Peyer's patch (tissue), 4 donors: Measurements from ENCODE around the gene FMN1. TPM values are rescaled to one million over a fixed set of nuclear protein-coding genes. Genes with fewer than 3 reads are reported as not detected.

Source experiments
- DNase-seq, 3 donors: peaks; one replicate each; pipeline ENCODE4 v3.0.0-alpha.2; 2017 to 2019
- H3K27ac ChIP-seq, 4 donors: fragments of 200-600 bp; sonication (generic); one replicate each; pipeline ENCODE4 v1.5.1; 2016 to 2019
- H3K27me3 ChIP-seq, 2 donors: fragments of 200-600 bp; sonication (generic); one replicate each; pipeline ENCODE4 v1.5.1; 2019
- H3K36me3 ChIP-seq, 3 donors: fragments of 200-600 bp; sonication (generic); one replicate each; pipeline ENCODE4 v1.5.1; 2016 to 2019
- H3K4me1 ChIP-seq, 4 donors: fragments of 200-600 bp; sonication (generic); one replicate each; pipeline ENCODE4 v1.5.1; 2016 to 2019
- H3K4me3 ChIP-seq, 4 donors: fragments of 200-600 bp; sonication (generic); 1 replicate in 3 of 4; 2 replicates in 1 of 4; pipeline ENCODE4 v1.5.1; 2016 to 2019; ENCODE audit warnings: mild to moderate bottlenecking in 1 of 4
- H3K9me3 ChIP-seq, 4 donors: fragments of 200-600 bp; sonication (generic); one replicate each; pipeline ENCODE4 v1.5.1; 2016 to 2019; ENCODE audit warnings: mild to moderate bottlenecking in 1 of 4
- CTCF ChIP-seq, 6 experiments: fragments of 450-650 bp in 4 of 6; fragments of 200-600 bp in 2 of 6; sonication (generic) in 1 of 6; IDR thresholded peaks; one replicate each; pipeline ENCODE4 v1.5.1; 2017 to 2019; ENCODE audit warnings: antibody characterized with exemption in 6 of 6, mild to moderate bottlenecking in 3 of 6, moderate library complexity in 1 of 6
- POLR2A ChIP-seq, 2 donors: fragments of 450-650 bp; IDR thresholded peaks; one replicate each; pipeline ENCODE4 v1.5.1; 2017; ENCODE audit warnings: antibody characterized with exemption in 2 of 2, mild to moderate bottlenecking in 2 of 2, moderate library complexity in 2 of 2
- total RNA-seq, 4 donors: library from RNA; depleted of rRNA; stranded (reverse); fragments of >200 nt; gene quantifications; one replicate each; pipeline ENCODE4 v1.1.0, GENCODE V29; 2016

The FMN1 gene
- total RNA-seq, 4 donors from 2014 or later, result 15.4 to 57.8 (median 29.1) TPM

- Histone ChIP-seq H3K27me3 (no peaks in the 10 kb centered on the region), H3K27ac (no peak overlapping the region), H3K36me3 (peaks cover 0 to 3% (median 0%) of the 10 kb centered on the region in 3 donors), H3K4me3 (no peak overlapping the region), H3K4me1 (no peaks in the 10 kb centered on the region), H3K9me3 (peaks cover 0 to 7% (median 0%) of the 10 kb centered on the region in 4 donors)
- no peak for TF ChIP-seq CTCF (IDR thresholded peaks at IDR 0.05)
- no peak for TF ChIP-seq POLR2A (IDR thresholded peaks at IDR 0.05)
- no peak for DNase-seq
Measured at GRCh38 chr15:33047077-33047476, 147.4 kb downstream of the FMN1 start.

GRCh38 chr15:33046329-33046728 lies 148.2 kb downstream of the FMN1 start:
- no peak overlapping the region for H3K27ac ChIP-seq
- H3K4me3 ChIP-seq, result no peak overlapping the region
- H3K27me3 ChIP-seq, result no peaks in the 10 kb centered on the region
- TF ChIP-seq CTCF (IDR thresholded peaks at IDR 0.05) (no peak), POLR2A (IDR thresholded peaks at IDR 0.05) (no peak)
- peaks cover 0 to 3% (median 0%) of the 10 kb centered on the region in 3 donors for H3K36me3 ChIP-seq
- H3K4me1 ChIP-seq, result no peaks in the 10 kb centered on the region
- H3K9me3 ChIP-seq, result peaks cover 0 to 7% (median 0%) of the 10 kb centered on the region in 4 donors
- DNase-seq, result no peak

- Histone ChIP-seq H3K9me3 (peaks cover 0 to 7% (median 0%) of the 10 kb centered on the region in 4 donors), H3K36me3 (peaks cover 0 to 3% (median 0%) of the 10 kb centered on the region in 3 donors), H3K27ac (no peak overlapping the region), H3K27me3 (no peaks in the 10 kb centered on the region), H3K4me3 (no peak overlapping the region), H3K4me1 (no peaks in the 10 kb centered on the region)
- no peak for TF ChIP-seq CTCF (IDR thresholded peaks at IDR 0.05)
- no peak for TF ChIP-seq POLR2A (IDR thresholded peaks at IDR 0.05)
- no peak for DNase-seq
Measured at GRCh38 chr15:33045066-33045810, 149.3 kb downstream of the FMN1 start.

GRCh38 chr15:33044598-33044997 lies 149.9 kb downstream of the FMN1 start:
- peaks cover 0 to 7% (median 0%) of the 10 kb centered on the region in 4 donors for H3K9me3 ChIP-seq
- H3K27me3 ChIP-seq, result no peaks in the 10 kb centered on the region
- no peak for DNase-seq
- TF ChIP-seq POLR2A (IDR thresholded peaks at IDR 0.05) (no peak), CTCF (IDR thresholded peaks at IDR 0.05) (no peak)
- H3K4me3 ChIP-seq, result no peak overlapping the region
- H3K36me3 ChIP-seq, result peaks cover 0 to 3% (median 0%) of the 10 kb centered on the region in 3 donors
- H3K27ac ChIP-seq, result no peak overlapping the region
- no peaks in the 10 kb centered on the region for H3K4me1 ChIP-seq

GRCh38 chr15:33043636-33044035 lies 150.9 kb downstream of the FMN1 start:
- Histone ChIP-seq H3K27me3 (no peaks in the 10 kb centered on the region), H3K9me3 (peaks cover 0 to 7% (median 0%) of the 10 kb centered on the region in 4 donors), H3K27ac (no peak overlapping the region), H3K36me3 (peaks cover 0 to 3% (median 0%) of the 10 kb centered on the region in 3 donors), H3K4me3 (no peak overlapping the region), H3K4me1 (no peaks in the 10 kb centered on the region)
- no peak for TF ChIP-seq CTCF (IDR thresholded peaks at IDR 0.05)
- TF ChIP-seq POLR2A (IDR thresholded peaks at IDR 0.05), result no peak
- no peak for DNase-seq
